Right hindlimb (tissue), 1 donor: ENCODE measurements around the gene STUM.

Experiments used
- DNase-seq: peaks from one replicate; pipeline ENCODE4 v3.0.0-alpha.2; 2018

Gene STUM

GRCh38 chr1:226534098-226534497 lies 14.5 kb upstream of the STUM start:
- no peak for DNase-seq

- no peak for DNase-seq
Observed at GRCh38 chr1:226534645-226535044, 13.9 kb upstream of the STUM start.

DNA sequence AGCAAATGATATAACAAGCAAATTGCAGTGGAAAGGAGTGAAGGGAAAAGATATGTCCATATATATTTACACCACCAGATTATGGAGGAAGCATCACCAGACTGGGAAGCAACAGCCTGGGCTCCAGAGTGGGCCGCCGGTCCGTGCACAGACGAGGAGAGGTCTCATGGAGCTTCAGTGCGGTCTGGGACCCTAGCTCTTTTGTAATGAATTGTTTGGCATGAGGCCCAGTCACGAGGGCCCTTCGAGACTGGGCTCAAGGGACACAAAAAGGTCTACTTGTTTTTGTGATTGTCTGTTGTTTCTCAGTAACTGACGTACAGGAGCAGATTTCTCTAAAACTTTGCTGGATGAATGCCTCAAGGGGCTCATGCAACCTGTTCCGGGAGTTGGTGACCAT lies 12.9 kb upstream of the STUM start:
- no peak for DNase-seq

DNA sequence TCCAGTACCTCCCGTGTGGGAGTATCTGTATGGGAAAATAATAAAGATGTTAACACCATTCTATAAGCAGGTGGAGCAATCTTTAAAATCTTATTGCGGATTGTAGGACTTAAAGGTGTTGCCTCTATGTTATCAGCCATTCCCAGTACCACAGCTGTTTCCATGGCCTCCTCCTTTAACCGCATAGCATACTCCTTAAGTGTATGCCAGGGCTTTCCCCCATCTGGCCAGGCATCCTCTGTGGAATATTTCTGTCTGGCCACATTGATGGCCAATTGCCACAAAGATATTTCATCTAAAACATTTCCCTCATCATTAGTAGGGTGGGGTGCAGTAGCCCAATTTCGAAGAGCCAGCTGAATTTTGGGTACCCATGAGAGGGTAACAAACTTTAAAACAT lies 7.3 kb upstream of the STUM start:
- no peak for DNase-seq

DNA sequence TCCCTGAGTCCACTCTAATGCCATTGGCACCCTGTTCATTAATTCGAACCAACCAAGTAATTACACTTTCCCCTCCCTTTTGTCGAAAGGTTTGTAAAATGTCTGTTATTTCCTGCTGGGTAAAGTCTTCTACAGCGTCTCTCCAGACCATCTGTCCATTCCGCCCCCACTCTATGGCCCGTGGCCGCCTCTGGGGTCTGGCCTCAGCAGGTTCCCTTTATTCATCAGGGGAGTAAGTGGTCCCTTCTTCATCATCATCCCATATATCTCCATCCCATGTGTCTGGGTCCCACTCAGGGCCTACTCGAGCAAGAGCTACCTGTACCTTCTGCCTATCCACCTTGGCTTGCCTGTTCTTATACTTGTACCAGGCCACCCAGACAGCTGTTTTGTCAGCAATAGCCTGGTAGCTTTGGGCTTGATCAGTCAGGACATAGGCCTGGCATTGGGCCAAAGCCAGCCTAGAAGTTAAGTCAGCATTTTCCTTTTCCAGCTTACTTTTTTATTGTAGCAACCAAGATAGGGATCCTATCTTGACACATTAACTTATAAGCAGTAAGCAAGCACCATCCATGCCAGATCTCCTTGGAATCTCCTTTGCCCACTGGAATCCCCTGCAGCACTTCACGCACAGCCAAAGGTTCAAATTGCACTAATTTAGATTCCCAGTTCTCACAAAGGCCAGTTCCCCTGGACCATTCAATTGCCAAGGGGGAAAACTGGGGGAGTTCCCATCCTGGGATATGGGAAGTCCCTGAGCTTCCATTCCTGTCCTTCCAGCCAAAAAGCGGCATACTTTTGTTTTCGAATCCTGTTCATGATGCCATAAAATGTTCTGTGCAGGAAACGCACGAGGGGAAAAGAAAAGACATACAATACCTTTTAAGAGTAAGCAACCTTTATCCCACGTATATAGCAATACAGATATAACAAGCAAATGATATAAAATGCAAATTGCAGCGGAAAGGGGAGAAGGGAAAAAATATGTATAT lies 6.6 kb upstream of the STUM start:
- no peak for DNase-seq

DNA sequence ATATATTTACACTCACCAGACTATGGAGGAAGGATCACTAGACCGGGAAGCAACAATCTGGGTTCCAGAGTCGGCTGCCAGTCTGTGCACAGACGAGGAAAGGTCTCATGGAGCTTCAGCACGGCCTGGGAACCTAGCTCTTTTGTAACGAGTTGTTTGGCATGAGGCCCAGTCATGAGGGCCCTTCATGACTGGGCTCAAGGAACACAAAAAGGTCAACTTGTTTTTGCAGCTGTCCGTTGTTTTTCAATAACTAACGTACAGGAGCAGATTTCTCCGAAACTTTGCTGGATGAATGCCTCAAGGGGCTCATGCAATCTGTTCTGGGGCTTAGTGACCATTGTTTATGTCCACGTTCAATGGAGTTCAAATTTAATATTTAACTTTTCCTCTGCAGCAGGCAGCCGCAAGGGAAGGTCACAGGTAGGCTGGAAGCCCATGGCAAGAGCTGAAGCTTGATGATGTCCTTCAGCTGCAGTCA lies 5.9 kb upstream of the STUM start:
- DNase-seq = peak; percentile 44

DNA sequence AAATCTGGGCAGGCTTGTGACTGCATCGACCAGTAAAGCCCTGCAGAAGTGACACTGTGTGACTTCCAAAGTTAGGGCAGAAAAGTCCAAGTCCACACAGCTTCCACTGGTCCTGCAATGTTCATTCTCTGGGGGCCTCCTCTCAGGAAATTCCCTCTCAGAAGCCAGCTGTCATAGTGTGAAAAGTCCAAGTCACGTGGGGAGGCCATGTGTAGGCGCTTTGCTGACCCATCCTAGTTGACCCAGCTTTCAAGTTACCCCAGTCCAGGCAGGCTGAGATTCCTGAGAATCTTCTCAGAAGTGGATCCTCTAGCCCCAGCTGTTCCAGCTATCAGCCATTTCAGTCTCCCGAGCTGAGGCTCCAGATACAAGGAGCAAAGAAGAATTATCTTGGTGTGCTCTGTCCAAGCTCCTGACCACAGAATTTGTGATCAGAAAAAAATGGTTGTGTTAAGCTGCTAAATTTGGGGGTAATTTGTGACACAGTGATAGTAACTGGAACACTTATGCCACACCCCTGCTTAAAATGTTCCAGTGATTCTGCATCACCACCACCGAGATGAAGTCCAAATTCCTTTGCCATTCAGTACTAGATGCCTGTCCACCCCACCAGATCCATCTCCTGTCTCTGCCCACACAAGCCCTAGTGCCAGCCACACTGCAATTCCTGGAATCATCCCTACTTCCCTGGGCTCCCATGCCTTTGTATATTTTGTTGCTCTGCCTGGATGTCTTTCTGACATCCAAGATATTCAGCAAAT lies 2.5 kb upstream of the STUM start:
- peak; percentile 43 for DNase-seq

DNA sequence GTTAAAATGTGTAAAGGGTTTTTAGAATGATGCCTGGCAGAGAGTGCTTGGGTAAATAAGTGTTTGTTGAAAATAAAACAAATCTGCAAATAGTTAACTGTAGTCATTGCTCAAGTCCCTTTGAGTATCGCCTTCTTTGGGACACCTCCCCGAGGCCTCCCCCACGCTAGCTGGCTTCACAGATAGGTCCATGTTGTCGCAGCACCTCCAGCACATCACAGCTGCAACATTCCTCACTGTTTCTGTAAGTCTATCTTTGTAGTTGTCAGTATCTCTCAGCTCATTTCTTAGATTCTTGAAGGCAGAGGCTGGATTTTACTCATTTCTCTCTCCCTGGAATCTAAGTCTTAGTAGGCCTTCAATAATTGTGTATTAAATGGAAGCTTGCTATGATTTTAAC lies 1.6 kb upstream of the STUM start:
- DNase-seq = no peak

DNA sequence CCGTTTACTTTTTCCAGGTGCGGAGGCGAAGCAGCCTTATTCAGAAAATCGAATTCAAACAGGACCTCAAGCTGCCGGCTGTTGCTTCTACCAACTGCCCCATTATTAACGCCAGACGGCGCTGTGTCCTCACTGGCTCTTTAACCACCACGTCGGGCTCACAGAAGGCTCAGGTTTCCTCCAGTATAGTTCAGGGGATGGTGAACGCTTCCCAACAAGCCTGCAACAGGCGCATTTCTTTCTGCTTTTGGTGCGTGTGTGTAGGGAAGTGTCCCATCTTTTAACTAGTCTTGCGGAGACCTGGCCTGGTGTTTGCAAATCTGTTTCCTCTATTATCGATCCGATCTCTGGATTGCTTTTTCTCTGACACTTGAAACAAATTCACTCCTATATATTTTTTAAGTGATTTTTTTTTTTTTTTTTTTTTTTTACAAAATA lies 791 bp upstream of the STUM start:
- DNase-seq = peak; percentile 92

- DNase-seq = no peak
Observed at GRCh38 chr1:226549094-226549936, 751 bp downstream of the STUM start.

DNA sequence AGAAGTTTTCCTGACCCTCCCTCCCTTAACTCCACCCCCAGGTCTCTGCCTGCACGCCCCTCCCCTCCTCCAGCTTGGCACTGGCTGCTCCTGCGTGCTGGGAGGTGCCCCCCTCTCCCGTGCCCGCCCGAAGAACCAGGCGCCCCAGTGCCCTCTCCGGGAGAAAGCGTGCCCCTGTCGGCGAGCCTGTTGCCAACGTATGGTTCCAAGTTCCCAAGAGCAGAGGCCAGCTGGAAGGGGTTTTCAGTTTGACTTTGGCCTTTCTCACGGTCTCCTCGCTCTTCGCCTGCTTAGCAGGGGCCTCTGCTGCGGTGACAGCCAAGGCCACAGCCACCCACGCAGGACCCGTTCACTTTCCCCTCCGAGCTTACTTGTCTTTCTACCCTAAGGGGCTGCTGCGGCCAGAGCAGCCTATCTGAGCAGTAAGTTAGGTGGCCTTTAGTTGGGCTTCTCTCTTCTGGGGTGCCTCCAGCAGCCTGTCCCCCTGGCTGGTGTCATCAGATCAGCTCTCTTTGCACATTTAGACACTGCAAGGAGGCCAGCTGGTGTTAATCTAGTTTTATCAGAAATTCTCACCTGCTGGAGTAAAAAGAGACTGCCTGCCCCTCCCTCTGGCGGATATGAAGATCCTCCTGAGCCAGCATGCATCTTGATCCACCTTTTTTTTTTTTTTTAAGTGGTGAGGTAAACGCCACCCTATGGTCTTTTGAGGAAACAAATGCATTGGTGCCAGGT lies 1.5 kb downstream of the STUM start:
- DNase-seq = peak; percentile 74

- DNase-seq = no peak
Observed at GRCh38 chr1:226550672-226551041, 2.1 kb downstream of the STUM start.

- no peak for DNase-seq
Observed at GRCh38 chr1:226551299-226551698, 2.7 kb downstream of the STUM start.

DNA sequence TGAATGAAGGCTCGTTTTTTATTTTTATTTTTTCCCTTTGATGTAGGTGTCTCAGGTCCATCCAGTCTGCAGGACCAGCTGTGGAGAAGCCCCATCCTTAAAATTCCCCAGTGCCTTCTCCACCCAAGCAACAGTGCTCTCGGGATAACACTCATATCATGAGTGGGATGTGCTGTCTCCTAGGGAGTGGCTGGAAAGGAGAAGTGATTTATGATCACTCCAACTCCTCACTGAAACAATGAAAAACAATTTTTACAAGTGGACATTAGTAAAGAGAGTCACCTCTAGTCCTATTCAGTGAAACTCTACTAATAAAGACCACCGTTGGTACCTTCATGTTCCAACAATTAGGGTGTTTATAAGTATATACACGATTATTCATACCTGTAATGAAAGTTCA lies 3.5 kb downstream of the STUM start:
- DNase-seq = no peak

- DNase-seq = no peak
Observed at GRCh38 chr1:226553266-226553923, 4.8 kb downstream of the STUM start.

DNA sequence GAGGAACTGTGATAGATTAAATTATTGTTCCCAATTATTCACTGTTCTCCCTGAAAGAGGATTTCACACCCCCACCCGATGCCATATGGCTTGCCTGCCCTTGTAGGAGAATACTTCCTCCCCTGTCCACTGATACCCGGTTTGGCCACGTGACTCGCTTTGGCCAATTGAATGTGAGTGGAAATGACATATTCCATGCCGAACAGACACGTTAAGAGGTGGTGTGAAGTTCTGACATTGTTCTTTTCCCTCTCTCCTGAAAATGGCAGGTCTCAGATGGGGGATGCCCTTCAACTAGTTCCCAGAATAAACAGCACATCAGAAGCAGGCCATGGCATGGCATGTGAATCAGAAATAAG lies 5.3 kb downstream of the STUM start:
- no peak for DNase-seq

DNA sequence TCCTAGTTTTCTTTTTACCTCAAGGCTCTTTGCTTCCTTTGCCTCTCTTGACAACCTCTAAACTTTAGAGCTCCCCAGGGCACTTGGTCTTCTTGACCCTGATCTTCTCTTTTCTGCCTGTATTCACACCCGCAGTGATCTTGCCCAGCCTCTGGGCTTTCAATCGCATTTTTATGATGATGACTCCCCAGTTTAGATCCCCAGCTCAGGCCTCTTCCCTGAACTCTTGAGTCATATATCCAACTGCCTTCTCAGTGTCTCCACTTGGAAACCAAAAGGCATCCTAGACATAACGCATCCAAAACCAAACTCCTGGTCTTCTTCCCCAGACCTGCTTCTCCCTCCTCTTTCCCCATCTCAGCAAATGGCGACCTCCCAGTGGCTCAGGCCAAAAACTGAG lies 6.5 kb downstream of the STUM start:
- DNase-seq = no peak

DNA sequence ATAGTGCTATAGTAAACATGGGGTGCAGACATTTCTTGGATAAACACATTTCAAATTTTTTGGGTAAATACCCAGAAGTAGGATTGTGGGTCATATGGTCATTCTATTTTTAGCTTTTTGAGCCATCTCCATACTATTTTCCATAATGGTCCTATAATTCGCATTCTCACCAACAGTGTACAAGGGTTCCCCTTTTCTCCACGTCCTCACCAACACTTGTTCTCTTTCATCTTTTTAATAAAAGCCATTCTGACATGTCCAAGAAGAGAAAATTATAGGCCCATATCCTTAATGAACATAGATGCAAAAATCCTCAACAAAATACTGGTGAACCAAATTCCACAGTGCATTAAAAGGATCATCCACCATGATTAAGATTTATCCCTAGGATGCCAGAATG lies 8.9 kb downstream of the STUM start:
- no peak for DNase-seq

DNA sequence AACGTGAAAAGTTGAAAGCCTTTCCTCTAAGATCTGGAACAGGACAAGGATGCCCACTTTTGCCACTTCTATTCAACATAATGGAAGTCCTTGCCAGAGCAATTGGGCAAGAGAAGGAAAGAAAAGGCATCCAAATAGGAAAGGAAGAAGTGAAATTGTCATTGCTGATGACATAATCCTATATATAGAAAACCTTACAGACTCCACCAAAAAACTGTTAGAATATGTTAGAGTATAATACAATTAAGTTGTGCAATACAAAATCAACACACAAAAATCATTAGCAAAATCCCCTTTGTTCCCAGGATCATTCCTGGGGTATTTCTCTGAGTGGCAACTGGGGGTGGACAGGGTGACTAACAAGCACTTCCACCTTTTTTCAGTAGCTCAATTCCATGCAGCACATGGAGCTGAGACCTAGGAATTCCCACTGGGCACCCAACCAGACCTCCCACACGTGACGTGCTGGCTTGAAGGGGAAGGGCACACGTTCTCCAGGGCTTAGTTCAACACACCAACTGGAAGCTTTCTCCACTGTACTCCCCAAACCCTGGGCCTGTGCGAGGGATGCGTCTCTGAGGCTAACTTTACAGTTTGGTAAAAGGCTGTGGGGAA lies 9.6 kb downstream of the STUM start:
- DNase-seq = no peak

DNA sequence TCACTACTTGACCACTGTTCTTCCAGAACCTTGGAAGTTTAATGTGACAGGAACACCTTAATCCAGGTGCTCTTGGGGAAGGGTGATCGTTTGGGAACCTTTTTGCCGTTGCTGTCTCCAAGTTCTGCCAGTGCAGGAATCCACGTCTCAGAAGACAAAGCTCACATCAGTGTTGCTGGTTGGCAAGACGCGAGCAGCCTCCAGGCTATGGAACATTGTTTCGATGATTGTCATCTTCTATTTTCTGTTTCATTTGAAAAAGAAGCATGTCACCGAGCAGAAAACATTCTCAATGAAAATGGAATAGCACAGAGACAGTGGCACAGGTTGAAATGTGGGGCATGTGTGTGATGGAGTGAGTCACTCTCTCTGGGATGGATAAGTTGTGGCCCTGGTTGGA lies 11.7 kb downstream of the STUM start:
- DNase-seq = no peak

DNA sequence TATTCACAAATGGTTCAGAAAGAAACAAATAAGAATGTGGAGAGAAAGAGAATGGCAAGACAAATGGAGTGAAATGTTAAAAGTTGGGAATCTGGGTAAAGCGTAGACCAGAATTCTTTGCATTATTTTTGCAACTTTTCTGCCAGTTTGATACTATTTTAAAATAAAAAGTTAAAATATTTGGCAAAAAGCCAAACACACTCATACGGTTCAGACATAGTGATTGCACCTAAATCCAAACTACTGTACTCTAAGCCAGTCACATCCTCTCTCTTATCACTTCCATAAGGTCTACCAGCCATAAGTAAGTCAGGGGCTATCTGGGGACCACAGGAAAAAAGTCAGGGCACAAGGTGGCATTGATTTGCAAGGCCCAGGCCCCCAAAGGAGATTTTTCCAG lies 14.4 kb downstream of the STUM start:
- no peak for DNase-seq
